SU-DHL-6 (cell line): ENCODE results near the gene ECHDC3.

Experiments used
- CTCF ChIP-seq: fragments of 200-600 bp; sonication (generic); IDR thresholded peaks from one replicate; pipeline ENCODE4 v1.5.1; 2017; ENCODE audit warnings: antibody characterized with exemption, mild to moderate bottlenecking, low read length, moderate library complexity; ENCODE audit not compliant: insufficient read depth, poor library complexity, severe bottlenecking
- EZH2phosphoT487 ChIP-seq: fragments of 200-600 bp; sonication (generic), shearing (Covaris generic); conservative IDR thresholded peaks from 2 replicates; pipeline ENCODE4 v1.6.1; 2018; ENCODE audit warnings: mild to moderate bottlenecking, antibody characterized with exemption, low read length, moderate library complexity, mixed read lengths

- TF ChIP-seq CTCF (no peak), EZH2phosphoT487 (no peak)
Observed at GRCh38 chr10:11742009-11742778, at the start of gene ECHDC3.
